HG02970 (cell line): ENCODE measurements around the gene FAM219A.

Experiments used
- ATAC-seq: cut with Tn5 transposase; IDR thresholded peaks from one replicate; pipeline ENCODE4 v1.9.1; 2021; ENCODE audit warnings: mild to moderate bottlenecking, moderate library complexity, moderate number of reproducible peaks; ENCODE audit not compliant: unreplicated experiment, low FRiP score

The FAM219A gene

GRCh38 chr9:34405719-34406118 is 52.7 kb downstream of the FAM219A start:
- no peak for ATAC-seq

GRCh38 chr9:34403554-34404380 is 54.6 kb downstream of the FAM219A start:
- ATAC-seq, result no peak

- ATAC-seq, result no peak
Observed at GRCh38 chr9:34400686-34401602, 57.4 kb downstream of the FAM219A start.

- ATAC-seq, result no peak
Observed at GRCh38 chr9:34400275-34400674, 58.1 kb downstream of the FAM219A start.

DNA sequence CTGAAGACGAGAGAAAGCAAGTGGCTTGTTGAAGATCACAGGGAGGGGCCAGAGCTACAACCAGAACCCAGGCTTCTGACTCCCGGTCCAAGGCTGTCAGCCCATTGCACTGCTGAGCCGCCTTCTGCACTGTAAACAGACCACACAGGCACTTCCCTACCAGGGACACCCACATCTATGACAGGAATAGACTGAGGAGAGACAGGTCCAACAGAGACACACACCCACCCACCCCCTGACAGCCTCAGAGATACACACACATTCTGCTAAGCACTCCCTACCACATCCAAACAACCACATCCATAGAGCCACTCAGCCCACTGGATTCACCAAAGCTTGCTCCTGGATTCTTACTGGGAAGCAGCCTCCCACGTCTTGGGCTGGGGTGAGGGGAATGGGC is 58.6 kb downstream of the FAM219A start:
- ATAC-seq, result no peak

DNA sequence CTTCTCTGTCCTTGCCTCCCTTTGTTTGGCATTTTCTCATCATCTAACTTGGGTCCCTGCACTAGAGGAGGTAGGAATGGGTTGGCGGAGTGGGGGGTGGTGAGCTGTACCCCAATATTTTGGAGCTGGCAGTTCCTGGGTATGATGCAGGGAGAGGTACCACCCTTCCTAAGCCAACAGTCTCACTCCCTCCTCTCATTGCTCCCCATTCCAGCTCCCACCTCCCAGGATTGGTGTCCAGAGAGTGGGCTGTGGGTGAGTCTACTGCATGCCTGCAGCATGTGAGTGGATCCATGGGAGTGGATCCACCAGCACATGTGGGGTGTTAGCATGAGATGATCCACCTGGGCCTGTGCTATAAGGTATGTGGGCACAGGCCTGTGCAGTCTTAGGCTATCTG is 59.5 kb downstream of the FAM219A start:
- ATAC-seq, result no peak

DNA sequence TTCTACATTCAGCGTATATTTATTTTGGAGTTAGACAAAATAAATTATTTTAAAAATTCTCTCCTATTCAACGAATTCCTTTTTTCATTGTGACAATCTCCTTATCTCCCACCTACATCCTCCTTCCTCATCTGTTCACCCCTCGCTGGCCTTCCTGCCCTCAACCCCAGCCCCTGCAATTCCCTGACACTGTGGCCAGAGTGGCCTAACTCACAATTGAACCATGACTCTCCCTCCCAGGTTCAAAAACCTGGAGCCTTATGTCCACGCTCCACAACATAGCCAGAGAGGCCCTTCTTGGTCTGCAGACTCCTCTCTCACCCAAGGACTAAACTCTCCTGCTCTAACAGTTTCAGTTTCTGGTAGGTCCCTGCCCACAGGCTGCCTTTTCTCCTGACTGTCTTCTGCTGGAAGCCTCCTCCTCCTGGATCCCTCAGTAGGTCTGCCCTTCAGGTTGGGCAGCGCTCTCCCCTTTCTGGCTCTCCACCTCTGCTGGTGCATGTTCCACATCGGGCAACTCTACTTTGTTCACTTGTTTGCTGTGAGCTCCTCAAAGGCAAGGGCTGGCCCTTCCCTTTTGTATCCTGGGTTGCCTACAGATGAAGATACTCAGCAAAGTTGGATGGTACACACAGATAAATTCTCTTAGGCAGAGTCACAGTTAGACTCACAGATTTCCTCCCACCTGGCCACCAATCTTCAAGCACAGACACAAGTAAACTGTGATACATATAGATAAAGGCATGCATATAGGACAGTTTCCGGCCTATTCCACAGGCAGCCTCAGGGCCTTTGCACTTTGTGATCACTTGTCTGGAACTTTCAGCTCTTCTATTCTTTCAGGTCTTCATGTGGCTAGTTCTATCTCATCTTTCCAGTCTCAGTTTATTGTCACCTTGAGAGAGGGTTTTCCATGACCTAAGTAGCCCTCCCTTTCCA is 61.8 kb downstream of the FAM219A start:
- ATAC-seq, result no peak

DNA sequence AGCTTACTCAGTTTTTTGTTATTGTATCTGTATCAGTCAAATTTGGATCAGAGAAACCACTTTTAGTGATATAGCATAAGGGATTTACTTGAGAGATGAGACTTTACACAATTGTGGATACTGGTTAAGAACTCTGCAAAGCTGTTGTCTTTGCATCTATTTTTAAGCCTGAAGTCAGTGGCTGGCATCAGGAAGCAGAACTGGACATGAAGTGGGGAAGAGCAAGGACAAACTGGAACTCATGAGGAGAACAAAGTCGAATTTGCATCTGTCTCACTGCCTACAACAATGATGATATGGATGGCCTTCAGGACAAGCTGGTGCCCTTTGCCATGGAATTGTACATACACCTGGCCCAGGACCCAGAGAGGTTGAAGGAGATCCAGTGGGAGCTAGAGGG is 65.9 kb downstream of the FAM219A start:
- no peak for ATAC-seq

DNA sequence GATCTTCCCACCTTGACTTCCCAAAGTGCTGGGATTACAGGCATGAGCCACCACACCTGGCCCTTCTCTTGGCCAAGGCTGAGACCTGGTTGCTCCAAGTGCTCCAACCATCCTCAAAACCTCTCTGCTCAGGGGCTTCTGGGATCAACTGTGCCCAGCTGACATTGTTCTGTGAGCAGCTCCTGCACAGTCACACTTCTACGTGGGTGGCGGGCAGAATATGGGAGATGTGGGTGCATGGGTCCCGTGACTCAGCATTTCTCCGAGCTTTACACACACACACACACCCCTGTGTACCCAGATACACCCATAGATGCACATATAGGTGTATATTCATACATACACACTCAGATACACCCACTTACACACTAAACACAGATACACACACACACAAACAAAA is 71.1 kb downstream of the FAM219A start:
- ATAC-seq, result no peak

DNA sequence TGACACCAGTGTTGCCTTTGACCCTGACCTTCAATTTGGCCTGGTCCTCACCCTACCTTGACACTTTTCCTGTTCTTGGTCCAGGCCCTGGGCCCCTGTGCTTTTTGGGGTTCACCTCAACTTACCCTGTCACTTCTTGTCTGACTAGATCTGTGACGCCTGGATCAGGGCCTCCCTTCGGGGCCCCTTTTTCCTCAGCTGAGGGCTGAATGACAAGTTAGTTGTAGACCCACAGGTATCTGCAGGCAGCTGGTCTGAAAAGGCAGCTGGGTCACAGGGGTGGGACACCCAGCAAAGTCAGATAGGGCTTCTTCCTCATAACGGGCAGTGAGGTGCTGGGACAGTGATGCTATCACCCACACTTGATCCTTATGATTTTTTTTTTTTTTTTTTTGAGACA is 71.7 kb downstream of the FAM219A start:
- ATAC-seq, result no peak

DNA sequence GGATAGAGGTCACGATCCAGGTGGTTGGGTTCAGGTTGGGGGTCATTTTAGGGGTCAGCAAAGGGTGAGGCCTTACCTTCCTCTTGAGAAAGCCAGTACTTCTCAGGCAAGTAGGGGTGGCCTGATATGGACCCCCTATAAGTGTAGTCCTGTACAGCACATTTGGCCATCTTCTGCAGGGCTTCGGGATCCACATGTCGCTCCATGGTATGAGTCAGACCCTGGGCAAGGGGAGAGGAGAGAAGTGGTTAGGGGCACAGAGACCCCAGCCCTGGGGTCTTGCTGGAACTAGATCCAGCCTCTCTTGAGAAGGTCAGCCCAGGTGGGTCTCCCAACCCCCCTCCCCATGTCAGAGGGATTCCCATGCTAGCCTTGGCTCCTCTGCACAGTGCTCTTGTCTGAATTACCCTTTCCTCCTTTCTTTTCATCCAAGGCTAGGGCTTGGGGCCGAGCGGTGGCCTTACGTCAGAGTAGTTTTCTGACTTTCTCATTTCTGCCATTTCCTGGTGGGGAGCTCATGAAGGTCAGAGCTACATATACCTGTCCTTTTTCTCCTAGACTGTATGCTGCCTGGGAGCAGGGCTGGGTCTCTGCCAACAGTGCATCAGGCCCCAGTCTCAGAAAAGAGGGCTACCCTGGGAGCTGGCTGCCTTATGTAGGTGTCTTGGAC is 72.7 kb downstream of the FAM219A start:
- no peak for ATAC-seq

GRCh38 chr9:34384368-34385165 is 73.8 kb downstream of the FAM219A start:
- ATAC-seq, result no peak

- no peak for ATAC-seq
Observed at GRCh38 chr9:34383904-34384303, 74.5 kb downstream of the FAM219A start.

DNA sequence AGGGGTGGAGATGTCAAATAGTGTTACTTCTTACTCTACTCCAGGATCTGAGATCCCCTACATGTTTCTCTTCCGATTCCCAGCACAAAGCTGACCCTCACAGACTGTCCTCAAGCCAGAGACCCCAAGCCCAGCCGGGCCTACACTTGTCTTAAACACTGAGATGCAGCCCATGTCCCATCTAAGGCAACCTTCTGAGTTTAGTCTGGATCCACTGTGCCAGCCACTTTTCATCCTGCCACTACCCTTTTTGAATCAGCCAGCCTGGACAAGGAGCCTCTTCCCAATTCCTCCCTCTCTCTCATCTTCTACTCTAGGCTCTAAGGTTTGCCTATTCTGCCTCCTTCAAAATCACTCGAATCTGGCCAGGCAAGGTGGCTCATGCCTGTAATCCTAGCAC is 75.5 kb downstream of the FAM219A start:
- ATAC-seq, result no peak

- ATAC-seq, result no peak
Observed at GRCh38 chr9:34382054-34382453, 76.3 kb downstream of the FAM219A start.

DNA sequence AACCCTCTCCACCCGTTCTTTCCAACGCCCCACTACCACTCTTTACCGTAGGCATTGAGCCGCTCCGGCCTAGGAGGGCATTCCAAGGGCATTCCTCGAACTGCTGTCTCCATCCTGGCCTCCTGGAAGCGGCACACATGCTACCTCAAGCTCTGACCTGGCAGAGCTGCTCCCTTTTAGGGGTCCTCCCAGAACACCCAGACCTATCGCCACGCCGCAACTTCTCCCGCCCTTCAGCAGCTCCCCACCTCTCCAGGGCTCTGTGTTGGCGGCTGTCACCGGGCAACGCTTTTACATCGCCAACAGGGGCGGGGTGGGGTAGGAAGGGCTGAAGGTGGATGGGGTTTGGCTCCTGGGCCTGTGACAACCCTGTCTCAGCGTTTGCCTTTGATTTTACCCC is 77.0 kb downstream of the FAM219A start:
- ATAC-seq, result no peak

GRCh38 chr9:34380511-34381315 is 77.7 kb downstream of the FAM219A start:
- no peak for ATAC-seq

GRCh38 chr9:34380034-34380510 is 78.3 kb downstream of the FAM219A start:
- no peak for ATAC-seq
